ENCODE measurements around the gene STX16. TPM values are rescaled to one million over a fixed set of nuclear protein-coding genes. Genes with fewer than 3 reads are reported as not detected.

Gene STX16
- total and polyA plus RNA-seq, 2 of the 13 experiments (the other 11 are each of a cell fraction or from before 2014, with no cell fraction given), result 28.0 to 72.7 TPM

- TF ChIP-seq ZNF430 (CRISPR knock-in tag; IDR thresholded peaks at IDR 0.05), result peak; percentile 99
- TF ChIP-seq ZNF253 (CRISPR knock-in tag; IDR thresholded peaks at IDR 0.05; ENCODE audit: borderline replicate concordance), result peak; percentile 94
- TF ChIP-seq IRF1 (CRISPR knock-in tag; IDR thresholded peaks at IDR 0.05; ENCODE audit: low read depth), result peak; percentile 96
- no peak for TF ChIP-seq PAF1 (CRISPR knock-in tag; IDR thresholded peaks at IDR 0.05)
- TF ChIP-seq ZNF773 (CRISPR knock-in tag; IDR thresholded peaks at IDR 0.05; ENCODE audit: borderline replicate concordance), result peak; percentile 93; the same call in 1 of the 2 replicates
- peak; percentile 99 for TF ChIP-seq FOXK1 (CRISPR knock-in tag; IDR thresholded peaks at IDR 0.05; ENCODE audit: borderline replicate concordance, low read depth)
- peak; percentile 96 for TF ChIP-seq PTBP1 (IDR thresholded peaks at IDR 0.05; ENCODE audit: low read depth, low read length, poor library complexity, severe bottlenecking)
- peak; percentile 75 for TF ChIP-seq CREB1 (IDR thresholded peaks at IDR 0.05)
- TF ChIP-seq CREB1 (CRISPR knock-in tag; IDR thresholded peaks at IDR 0.05), result peak; percentile 75
- TF ChIP-seq IRF2 (CRISPR knock-in tag; IDR thresholded peaks at IDR 0.05), result peak; percentile 99
- TF ChIP-seq SIN3B (IDR thresholded peaks at IDR 0.05; ENCODE audit: low read length), result peak; percentile 99
- peak; percentile 90; the same call in 1 of the 2 replicates for TF ChIP-seq JDP2 (CRISPR knock-in tag; IDR thresholded peaks at IDR 0.05; ENCODE audit: borderline replicate concordance)
- TF ChIP-seq ZNF841 (CRISPR knock-in tag; IDR thresholded peaks at IDR 0.05; ENCODE audit: borderline replicate concordance), result 0 out of 2 replicates have a peak, but pooled peaks have one; percentile 83
- peak; percentile 96 for TF ChIP-seq CENPBD1 (CRISPR knock-in tag; IDR thresholded peaks at IDR 0.05; ENCODE audit: borderline replicate concordance, low read depth)
- peak; percentile 84 for TF ChIP-seq GLI4 (CRISPR knock-in tag; IDR thresholded peaks at IDR 0.05; ENCODE audit: borderline replicate concordance)
- TF ChIP-seq ZNF513 (CRISPR knock-in tag; conservative IDR thresholded peaks at IDR 0.05), result peak; percentile 100
- peak; percentile 100 for TF ChIP-seq SPEN (CRISPR knock-in tag; IDR thresholded peaks at IDR 0.05; ENCODE audit: low read depth)
- peak; percentile 94 for TF ChIP-seq HMG20B (CRISPR knock-in tag; conservative IDR thresholded peaks at IDR 0.05)
- TF ChIP-seq ZNF660 (CRISPR knock-in tag; IDR thresholded peaks at IDR 0.05; ENCODE audit: borderline replicate concordance, low read depth), result no peak
- TF ChIP-seq, protein P1, sequence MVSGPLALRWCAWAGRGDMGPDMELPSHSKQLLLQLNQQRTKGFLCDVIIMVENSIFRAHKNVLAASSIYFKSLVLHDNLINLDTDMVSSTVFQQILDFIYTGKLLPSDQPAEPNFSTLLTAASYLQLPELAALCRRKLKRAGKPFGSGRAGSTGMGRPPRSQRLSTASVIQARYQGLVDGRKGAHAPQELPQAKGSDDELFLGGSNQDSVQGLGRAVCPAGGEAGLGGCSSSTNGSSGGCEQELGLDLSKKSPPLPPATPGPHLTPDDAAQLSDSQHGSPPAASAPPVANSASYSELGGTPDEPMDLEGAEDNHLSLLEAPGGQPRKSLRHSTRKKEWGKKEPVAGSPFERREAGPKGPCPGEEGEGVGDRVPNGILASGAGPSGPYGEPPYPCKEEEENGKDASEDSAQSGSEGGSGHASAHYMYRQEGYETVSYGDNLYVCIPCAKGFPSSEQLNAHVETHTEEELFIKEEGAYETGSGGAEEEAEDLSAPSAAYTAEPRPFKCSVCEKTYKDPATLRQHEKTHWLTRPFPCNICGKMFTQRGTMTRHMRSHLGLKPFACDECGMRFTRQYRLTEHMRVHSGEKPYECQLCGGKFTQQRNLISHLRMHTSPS (CRISPR knock-in tag; IDR thresholded peaks at IDR 0.05; ENCODE audit: low read depth), result peak; percentile 95
- TF ChIP-seq ZNF280D (CRISPR knock-in tag; IDR thresholded peaks at IDR 0.05), result peak; percentile 99
These were observed at the start of gene STX16 (continued) for GRCh38 chr20:58650776-58651558.
